ENCODE measurements around the gene MMAB.

MMAB gene

GRCh38 chr12:109559200-109559505 lies 14.2 kb downstream of the MMAB start:
- no peak for DNase-seq (ENCODE audit: low read depth)

GRCh38 chr12:109558374-109559199 lies 14.7 kb downstream of the MMAB start:
- no peak for DNase-seq (ENCODE audit: low read depth)

DNA sequence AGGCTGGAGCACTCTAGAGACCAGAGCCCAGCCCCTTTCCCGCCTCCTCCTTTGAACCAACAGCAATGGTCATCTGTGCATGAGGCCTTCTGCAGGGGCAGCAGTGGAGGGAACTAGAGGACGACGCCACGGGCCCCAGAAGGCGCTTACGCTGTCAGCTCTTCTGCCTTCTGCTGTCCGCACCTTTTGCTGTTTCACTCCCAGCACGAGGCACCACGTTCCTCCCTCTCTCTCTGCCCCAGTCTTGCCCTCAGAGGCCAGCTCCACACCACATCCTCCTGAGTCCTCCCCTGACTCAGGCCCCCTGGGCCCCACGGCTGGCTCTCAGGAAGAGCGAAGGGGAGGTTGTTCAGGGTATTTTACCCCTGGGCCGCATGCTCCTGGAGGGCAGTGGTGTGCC lies 15.5 kb downstream of the MMAB start:
- DNase-seq (ENCODE audit: low read depth): no peak

- no peak for DNase-seq (ENCODE audit: low read depth)
These were observed 16.1 kb downstream of the MMAB start for GRCh38 chr12:109557200-109557599.

GRCh38 chr12:109555431-109556315 lies 17.6 kb downstream of the MMAB start:
- no peak for DNase-seq (ENCODE audit: low read depth)

DNA sequence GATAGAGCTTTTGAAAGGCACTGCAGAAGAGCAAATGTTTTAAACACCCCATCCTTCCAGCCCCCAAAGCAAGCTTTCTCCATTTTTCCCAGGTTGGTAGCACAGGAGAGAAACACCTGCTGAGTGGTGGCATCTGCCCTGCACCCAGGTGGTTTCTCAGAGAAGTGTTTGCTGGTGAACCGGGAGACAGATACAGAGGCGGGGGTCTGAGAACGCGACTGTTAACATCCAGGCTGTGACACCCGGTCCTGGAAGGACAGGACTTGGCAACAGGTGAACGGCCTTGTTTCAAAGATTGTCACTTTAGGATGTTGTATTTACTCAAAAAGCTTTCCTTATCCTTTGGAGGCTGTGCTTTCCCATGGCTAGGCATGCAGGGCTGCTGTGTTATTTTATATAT lies 18.5 kb downstream of the MMAB start:
- DNase-seq (ENCODE audit: low read depth): no peak

GRCh38 chr12:109553906-109554500 lies 19.3 kb downstream of the MMAB start:
- DNase-seq (ENCODE audit: low read depth): no peak

- DNase-seq (ENCODE audit: low read depth): no peak
These were observed 19.8 kb downstream of the MMAB start for GRCh38 chr12:109553483-109553882.

DNA sequence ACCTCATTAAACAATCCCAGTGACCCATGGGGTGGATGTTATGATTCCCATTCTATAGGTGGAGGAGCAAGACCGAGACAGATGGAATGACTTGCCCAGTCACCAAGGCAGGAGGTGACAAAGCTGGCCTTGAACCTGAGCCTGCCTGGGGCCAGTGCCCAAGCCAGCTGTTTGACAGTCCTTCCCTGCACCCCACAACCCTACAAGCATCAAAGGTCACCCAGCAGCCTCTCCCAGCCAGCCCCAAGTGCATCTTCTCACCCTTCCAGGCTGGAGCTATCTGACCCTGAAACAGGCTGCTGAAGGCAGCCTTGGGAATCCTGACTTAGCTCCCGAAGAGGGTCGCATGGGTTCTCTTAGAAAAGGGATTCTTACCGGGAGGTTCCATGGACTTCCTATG lies 20.3 kb downstream of the MMAB start:
- DNase-seq (ENCODE audit: low read depth): no peak

- DNase-seq (ENCODE audit: low read depth): no peak
These were observed 22.2 kb downstream of the MMAB start for GRCh38 chr12:109551108-109551507.

DNA sequence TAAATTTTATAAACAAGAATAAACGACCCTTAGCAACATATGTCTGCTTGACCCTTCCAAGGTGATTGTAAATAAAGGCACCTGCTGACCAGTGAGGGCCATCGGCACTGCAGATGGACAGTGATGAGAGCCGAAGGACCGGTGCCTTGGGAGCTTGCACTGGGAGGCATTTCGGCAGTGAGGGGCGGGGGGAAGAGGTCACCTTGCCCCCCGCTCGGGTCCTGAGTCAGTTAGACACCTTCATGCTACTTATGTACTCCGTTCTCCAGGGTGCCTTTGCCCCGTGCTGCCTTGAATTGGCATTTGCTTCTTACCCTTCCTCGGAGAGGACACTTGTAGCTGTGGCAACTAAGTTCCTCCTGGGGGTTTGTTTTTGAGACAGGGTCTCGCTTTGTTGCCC lies 23.0 kb downstream of the MMAB start:
- no peak for DNase-seq (ENCODE audit: low read depth)

GRCh38 chr12:109549613-109550270 lies 23.6 kb downstream of the MMAB start:
- no peak for DNase-seq (ENCODE audit: low read depth)

DNA sequence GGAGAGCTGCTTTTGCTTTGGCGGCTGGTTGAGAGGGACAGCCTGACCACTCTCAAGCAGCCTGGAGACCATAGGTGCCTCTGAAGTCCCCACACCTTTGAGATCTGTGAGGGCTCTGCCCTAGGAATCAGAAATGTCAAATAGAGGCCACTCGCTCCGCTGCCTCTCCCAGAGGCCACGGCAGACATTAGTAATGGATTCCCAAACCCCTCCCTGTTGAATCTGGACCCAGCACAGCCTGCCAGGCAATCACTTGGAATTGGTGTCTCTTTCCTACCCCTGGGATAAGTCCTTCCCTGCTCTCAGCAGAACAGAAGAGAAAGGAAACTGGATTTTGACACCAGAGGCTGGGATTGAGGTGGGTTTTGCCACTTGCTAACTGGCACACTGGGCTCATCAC lies 25.0 kb downstream of the MMAB start:
- DNase-seq (ENCODE audit: low read depth): no peak

GRCh38 chr12:109547286-109547685 lies 26.0 kb downstream of the MMAB start:
- DNase-seq (ENCODE audit: low read depth): no peak

DNA sequence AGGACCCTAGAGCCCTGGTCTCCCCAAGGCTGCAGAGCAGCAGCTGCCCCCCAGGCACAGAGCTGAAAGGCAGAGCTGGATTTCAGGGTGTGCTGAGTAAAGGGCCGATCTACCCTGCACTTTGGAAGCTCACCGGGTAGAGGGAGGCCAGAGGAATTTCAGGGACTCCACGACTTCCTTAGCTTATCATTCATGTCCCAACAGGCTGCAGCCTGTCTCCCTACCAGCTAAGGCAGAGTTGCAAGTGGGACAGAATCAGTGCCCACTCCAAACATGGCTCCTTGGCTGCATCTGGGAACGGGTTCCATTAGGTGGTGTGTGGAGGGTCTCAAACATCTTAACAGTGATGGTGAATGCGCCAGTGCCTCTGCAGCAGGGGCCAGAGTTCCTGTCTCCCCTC lies 27.5 kb downstream of the MMAB start:
- no peak for DNase-seq (ENCODE audit: low read depth)

DNA sequence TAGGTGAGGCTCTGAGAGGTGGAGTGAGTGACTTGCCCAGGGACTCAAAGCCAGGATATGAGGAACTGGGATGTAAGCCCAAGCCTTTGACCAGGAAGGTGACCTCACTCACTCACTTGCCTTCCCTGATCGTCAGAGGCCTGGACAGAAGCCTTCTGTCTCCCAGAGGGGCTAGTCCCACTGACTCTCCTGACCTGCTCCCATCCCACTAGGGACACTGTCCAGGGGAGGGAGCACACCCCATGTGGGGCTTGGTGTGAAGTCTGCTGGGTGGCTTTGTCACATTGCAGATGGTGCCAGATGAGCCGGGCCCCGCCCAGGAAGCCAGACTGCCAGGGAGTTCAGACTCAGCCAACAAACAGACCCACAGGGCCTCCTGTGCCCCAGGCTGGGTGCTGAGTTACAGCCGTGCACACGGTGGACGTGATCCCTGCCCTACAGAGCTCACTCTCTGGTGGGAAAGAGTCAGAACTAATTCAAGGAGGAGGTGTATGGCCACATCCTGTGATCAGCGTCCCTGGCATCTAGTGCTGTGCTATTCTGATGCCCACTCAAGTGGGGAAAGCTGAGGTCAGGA lies 28.3 kb downstream of the MMAB start:
- no peak for DNase-seq (ENCODE audit: low read depth)

- no peak for DNase-seq (ENCODE audit: low read depth)
These were observed 30.4 kb downstream of the MMAB start for GRCh38 chr12:109542876-109543275.

DNA sequence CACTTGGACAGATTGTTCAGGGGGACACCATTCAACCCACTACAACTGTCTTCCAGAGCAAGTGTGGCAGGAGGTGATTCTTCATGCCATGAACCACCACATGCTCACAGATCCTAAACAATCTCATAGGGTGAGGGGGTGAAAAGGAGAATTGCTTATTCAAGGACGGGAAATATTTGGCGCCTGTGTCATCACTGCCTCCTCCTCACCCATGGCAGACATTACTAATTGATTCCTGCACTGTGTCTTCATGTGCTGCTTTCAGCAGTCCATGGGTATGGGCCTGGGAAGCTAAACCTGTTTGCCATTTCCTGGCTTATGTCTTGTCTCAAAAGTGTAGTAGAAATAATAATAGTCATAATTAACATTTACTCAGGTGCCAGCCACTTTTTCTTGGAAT lies 31.3 kb downstream of the MMAB start:
- no peak for DNase-seq (ENCODE audit: low read depth)

- DNase-seq (ENCODE audit: low read depth): no peak
These were observed 31.9 kb downstream of the MMAB start for GRCh38 chr12:109541413-109541726.

DNA sequence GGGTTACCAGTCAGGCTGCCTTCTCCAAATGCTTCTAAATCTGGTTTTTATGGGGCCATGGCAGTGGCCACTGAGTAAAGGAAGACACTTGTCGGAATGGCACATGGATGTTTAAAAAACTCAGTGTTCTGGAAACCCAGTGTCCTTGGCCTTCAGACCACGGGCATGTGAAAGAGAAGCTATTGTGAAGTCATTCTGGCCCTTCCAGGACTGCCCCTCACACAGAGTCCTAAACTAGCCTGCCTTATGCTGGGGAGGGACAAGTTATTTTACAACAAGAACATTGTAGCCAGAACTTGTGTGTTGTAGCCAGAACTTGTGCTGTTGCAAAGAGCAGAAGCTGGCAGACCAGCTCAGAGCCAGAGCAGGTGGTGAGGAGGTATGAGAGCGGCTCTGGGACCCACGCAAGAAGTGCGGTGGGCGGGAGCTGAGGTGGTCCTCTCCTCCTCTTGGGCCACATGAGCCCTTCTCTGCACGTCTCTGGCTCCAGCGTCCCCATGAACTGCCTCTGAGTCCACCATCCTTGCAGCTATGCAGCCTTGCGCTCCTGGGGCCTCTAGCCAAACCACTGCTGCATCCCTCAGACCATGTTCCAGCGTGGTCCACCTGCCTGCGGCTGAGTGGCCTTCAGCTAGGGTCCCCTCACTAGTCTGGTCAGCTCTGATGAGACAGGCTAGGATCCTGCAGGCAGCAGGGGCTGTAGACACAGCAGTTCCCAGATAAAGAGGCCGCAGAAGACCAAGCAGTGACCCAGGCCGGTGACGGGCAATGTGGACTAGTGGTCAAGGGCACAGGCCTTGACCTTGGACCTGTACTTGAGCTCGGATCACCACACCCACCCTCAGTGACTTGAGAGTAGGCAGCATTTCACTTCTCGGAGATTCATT lies 32.5 kb downstream of the MMAB start:
- no peak for DNase-seq (ENCODE audit: low read depth)

- DNase-seq (ENCODE audit: low read depth): no peak
These were observed 33.8 kb downstream of the MMAB start for GRCh38 chr12:109539508-109539907.

Data from stimulated activated CD8-positive, alpha-beta memory T cell treated with anti-CD3 and anti-CD28 coated beads, Interleukin-15, amount 100 ng/mL, for 24 hours (primary cell).